GM12891 (cell line): ENCODE data around the gene TBC1D1.
A peak's percentile ranks its signal among the peaks of the same experiment; 100 is the strongest.
"Not testable (repeated sequence)": the region's sequence is repeated elsewhere in the genome, so short reads cannot be mapped to it uniquely, and the experiment has no call there.

Source experiments
- DNase-seq: peaks from one replicate; pipeline ENCODE4 v3.0.0; 2011; ENCODE audit warnings: low spot score; ENCODE audit not compliant: insufficient read length
- FAIRE-seq: peaks from 2 replicates; lab custom pipeline; 2011; peaks lifted over from hg19 to GRCh38; lab: Jason Lieb, UNC
- PAX5 ChIP-seq: IDR thresholded peaks from 2 replicates; pipeline ENCODE4 v1.6.1; 2011; ENCODE audit warnings: low read length, moderate library complexity, mild to moderate bottlenecking; ENCODE audit not compliant: insufficient read depth, severe bottlenecking
- POLR2A ChIP-seq: IDR thresholded peaks from 2 replicates; pipeline ENCODE4 v1.6.1; 2011; ENCODE audit warnings: low read depth, low read length, control low read depth
- POLR2AphosphoS5 ChIP-seq: IDR thresholded peaks from 2 replicates; pipeline ENCODE4 v1.6.1; 2011; ENCODE audit warnings: low read depth, low read length, control low read depth
- POU2F2 ChIP-seq: IDR thresholded peaks from 2 replicates; pipeline ENCODE4 v1.6.1; 2011; ENCODE audit warnings: low read depth, mild to moderate bottlenecking, control low read depth, low read length, moderate library complexity
- SPI1 ChIP-seq: IDR thresholded peaks from 2 replicates; pipeline ENCODE4 v1.6.1; 2011; ENCODE audit warnings: low read depth, low read length, control low read depth
- TAF1 ChIP-seq: IDR thresholded peaks from 2 replicates; pipeline ENCODE4 v1.6.1; 2011; ENCODE audit warnings: low read depth, low read length, control low read depth

TBC1D1 gene

GRCh38 chr4:38008571-38009021, 117.7 kb downstream of the TBC1D1 start:
- DNase-seq (no peak), FAIRE-seq (peak; percentile 90)
- no peak for TF ChIP-seq TAF1
- TF ChIP-seq POLR2AphosphoS5, result no peak
- TF ChIP-seq POLR2A, result no peak
- TF ChIP-seq PAX5, result no peak

DNA sequence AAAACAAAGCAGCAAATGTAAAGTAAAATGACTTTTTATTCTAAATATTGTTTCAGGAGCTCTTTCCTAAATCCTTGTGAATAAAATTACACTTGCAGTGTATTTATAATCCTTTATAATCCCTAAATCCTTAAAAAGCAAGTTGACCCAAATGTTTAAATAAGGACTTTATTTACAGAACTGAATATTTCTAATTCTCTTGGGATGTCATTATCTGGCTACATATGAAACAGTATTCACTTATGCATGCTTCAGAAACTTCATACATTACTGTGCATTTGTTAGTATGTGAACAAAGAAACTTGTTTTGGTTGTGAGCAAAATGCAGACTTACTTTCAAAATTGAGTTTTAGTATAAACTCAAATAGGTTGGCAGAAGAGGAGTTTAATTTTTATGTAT, 118.5 kb downstream of the TBC1D1 start:
- TF ChIP-seq PAX5 (no peak), POLR2AphosphoS5 (no peak), POU2F2 (no peak), POLR2A (no peak), SPI1 (no peak), TAF1 (no peak)
- no peak for FAIRE-seq

GRCh38 chr4:38009949-38010348, 119.1 kb downstream of the TBC1D1 start:
- TF ChIP-seq POLR2AphosphoS5 (no peak), POU2F2 (no peak), TAF1 (no peak), SPI1 (no peak), PAX5 (no peak), POLR2A (no peak)
- FAIRE-seq (no peak), DNase-seq (no peak)

More for the DNA sequence above, 118.5 kb downstream of the TBC1D1 start:
- DNase-seq, result no peak

- no peak for FAIRE-seq
- TF ChIP-seq POLR2AphosphoS5, result no peak
- no peak for TF ChIP-seq POU2F2
- no peak for TF ChIP-seq TAF1
- TF ChIP-seq PAX5, result no peak
Measured at GRCh38 chr4:38011511-38012162, 120.8 kb downstream of the TBC1D1 start.

DNA sequence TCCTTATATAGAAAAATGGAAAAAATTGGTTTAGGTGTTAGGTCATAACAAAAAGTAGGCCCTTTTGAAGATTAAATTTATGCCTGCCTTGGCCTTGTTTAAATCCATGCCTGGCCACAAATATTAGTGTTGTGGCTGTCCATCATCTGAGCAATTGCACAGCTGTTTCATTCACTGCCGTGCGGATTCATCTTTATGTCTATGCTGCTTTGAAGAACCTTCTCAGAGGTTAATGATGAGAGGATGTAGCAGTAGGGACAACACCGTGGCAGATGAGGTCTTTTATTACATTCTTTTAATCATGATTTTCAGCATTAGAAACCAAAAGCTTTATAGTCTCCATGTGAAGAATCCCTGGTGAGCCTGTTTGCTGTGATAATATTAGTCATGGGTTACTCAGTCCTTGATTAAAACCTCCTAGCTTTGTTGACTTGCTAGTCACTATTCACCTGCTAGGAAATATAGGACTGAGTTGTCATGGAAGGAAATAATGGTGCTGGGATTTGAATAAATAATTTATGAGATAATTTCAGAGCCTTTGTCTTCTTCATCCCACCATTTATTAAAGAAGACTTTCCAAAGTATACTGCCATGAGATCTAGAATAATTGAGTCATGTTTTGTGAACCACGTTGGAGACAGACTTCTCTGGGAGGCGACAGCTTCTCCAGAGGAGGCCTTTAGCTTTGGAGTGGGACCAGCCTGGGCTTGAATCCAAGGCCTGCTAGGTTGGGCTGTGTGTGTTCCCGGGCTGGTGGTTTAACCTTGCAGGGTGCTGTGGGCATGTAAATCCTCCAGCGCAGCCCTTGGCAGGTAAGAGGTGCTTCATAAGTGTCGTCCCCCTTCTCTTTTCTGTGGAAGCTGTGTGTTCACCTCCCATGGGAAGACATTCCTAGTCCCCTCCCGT, 122.8 kb downstream of the TBC1D1 start:
- no peak for FAIRE-seq
- TF ChIP-seq POLR2AphosphoS5, result no peak
- no peak for TF ChIP-seq POLR2A
- no peak for TF ChIP-seq POU2F2
- TF ChIP-seq PAX5, result no peak
- no peak for DNase-seq

More at GRCh38 chr4:38011511-38012162, 120.8 kb downstream of the TBC1D1 start:
- DNase-seq, result no peak

DNA sequence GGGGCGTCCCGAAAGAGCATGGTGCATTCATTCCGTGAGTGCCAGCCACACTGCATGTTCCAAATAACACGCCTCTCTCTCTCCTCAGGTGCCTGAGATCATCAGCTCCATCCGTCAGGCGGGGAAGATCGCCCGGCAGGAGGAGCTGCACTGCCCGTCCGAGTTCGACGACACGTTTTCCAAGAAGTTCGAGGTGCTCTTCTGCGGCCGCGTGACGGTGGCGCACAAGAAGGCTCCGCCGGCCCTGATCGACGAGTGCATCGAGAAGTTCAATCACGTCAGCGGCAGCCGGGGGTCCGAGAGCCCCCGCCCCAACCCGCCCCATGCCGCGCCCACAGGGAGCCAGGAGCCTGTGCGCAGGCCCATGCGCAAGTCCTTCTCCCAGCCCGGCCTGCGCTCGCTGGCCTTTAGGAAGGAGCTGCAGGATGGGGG, 123.6 kb downstream of the TBC1D1 start:
- FAIRE-seq (no peak), DNase-seq (no peak)
- no peak for TF ChIP-seq POLR2AphosphoS5

GRCh38 chr4:38015886-38016515, 125.1 kb downstream of the TBC1D1 start:
- TF ChIP-seq PAX5 (no peak), POLR2AphosphoS5 (no peak), POU2F2 (no peak), POLR2A (no peak), TAF1 (no peak)
- DNase-seq (no peak), FAIRE-seq (no peak)

- DNase-seq (no peak), FAIRE-seq (no peak)
- TF ChIP-seq PAX5 (no peak), SPI1 (no peak), POLR2AphosphoS5 (no peak), POLR2A (no peak), TAF1 (no peak), POU2F2 (no peak)
Measured at GRCh38 chr4:38016698-38017097, 125.8 kb downstream of the TBC1D1 start.

- FAIRE-seq, result no peak
- no peak for DNase-seq
- no peak for TF ChIP-seq TAF1
- TF ChIP-seq PAX5, result no peak
- TF ChIP-seq POLR2A, result no peak
- no peak for TF ChIP-seq SPI1
- no peak for TF ChIP-seq POLR2AphosphoS5
- no peak for TF ChIP-seq POU2F2
Measured at GRCh38 chr4:38017609-38018008, 126.7 kb downstream of the TBC1D1 start.

DNA sequence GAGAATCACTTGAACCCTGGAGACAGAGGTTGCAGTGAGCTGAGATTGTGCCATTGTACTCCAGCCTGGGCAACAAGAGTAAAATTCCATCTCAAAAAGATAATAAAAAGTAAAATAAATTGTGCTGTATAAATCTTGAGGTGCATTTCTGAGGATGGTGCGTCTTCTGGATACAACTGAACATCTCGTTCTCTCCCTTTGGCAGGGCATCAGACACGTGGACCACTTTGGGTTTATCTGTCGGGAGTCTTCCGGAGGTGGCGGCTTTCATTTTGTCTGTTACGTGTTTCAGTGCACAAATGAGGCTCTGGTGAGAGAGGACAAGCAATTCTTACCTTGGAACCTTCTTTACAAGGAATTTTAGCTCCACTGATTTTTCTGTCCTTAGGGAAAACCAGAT, 129.5 kb downstream of the TBC1D1 start:
- DNase-seq, result no peak
- no peak for FAIRE-seq
- no peak for TF ChIP-seq POLR2A
- no peak for TF ChIP-seq POU2F2
- TF ChIP-seq PAX5, result no peak
- TF ChIP-seq POLR2AphosphoS5, result no peak
- no peak for TF ChIP-seq SPI1
- TF ChIP-seq TAF1, result no peak

GRCh38 chr4:38020961-38021360, 130.1 kb downstream of the TBC1D1 start:
- not testable (repeated sequence) for DNase-seq, FAIRE-seq
